Effector memory CD8-positive, alpha-beta T cell (primary cell): ENCODE data around the gene FGFBP1.

Experiments
- ATAC-seq: fragments of 150-1000 bp; cut with Tn5 transposase; replicated peaks from 2 replicates; pipeline ENCODE4 v1.10.0; 2021; ENCODE audit warnings: mild to moderate bottlenecking, moderate library complexity
- DNase-seq, 3 experiments: peaks; one replicate each; pipeline ENCODE4 v3.0.0; 2021
- H3K27ac Mint-ChIP-seq, 2 donors: one replicate each; pipeline ENCODE4 v1.8.0; 2022; ENCODE audit warnings: mild to moderate bottlenecking in 2 of 2, mixed read lengths in 2 of 2, moderate library complexity in 2 of 2
- H3K27me3 Mint-ChIP-seq, 2 donors: one replicate each; pipeline ENCODE4 v1.8.0; 2022; ENCODE audit warnings: mixed read lengths in 2 of 2
- H3K36me3 Mint-ChIP-seq: one replicate; pipeline ENCODE4 v1.8.0; 2022; ENCODE audit warnings: mild to moderate bottlenecking, moderate library complexity, mixed read lengths; ENCODE audit not compliant: insufficient read depth
- H3K4me1 Mint-ChIP-seq, 2 donors: one replicate each; pipeline ENCODE4 v1.8.0; 2022; ENCODE audit warnings: low read depth in 2 of 2, mixed read lengths in 2 of 2
- H3K4me3 Mint-ChIP-seq, 2 donors: one replicate each; pipeline ENCODE4 v1.8.0; 2022; ENCODE audit warnings: mild to moderate bottlenecking in 2 of 2, mixed read lengths in 2 of 2, moderate library complexity in 2 of 2
- H3K9me3 Mint-ChIP-seq, 2 donors: one replicate each; pipeline ENCODE4 v1.8.0; 2022; ENCODE audit warnings: mixed read lengths in 2 of 2

FGFBP1 gene

DNA sequence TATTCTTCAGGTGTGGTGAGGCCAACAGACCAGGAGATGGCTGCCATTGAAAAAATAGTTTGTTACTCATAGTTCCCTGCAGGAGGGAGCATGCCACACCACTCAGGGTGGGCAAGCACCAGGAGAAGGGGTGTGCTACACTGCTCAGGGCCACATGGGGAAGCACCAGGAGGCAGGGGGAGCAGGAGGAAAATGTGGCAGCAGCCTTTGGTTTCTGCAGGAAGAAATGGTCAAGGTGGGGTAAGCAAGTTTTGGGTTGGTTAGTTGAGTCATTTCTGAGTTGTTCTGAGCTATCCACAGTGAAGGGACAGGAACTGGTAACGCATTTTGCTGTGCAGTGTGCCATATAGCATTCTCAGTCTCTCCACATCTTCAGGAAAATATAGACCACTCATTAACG is 23.8 kb downstream of the FGFBP1 start:
- Mint-ChIP-seq H3K27me3 (peaks cover 26 to 52% of the 10 kb centered on the region in 2 donors), H3K36me3 (no peaks in the 10 kb centered on the region), H3K27ac (no peak overlapping the region), H3K4me3 (no peak overlapping the region), H3K4me1 (no peaks in the 10 kb centered on the region), H3K9me3 (no peaks in the 10 kb centered on the region)
- DNase-seq (no peak), ATAC-seq (no peak)

- Mint-ChIP-seq H3K9me3 (no peaks in the 10 kb centered on the region), H3K4me1 (no peaks in the 10 kb centered on the region), H3K36me3 (no peaks in the 10 kb centered on the region), H3K4me3 (no peak overlapping the region), H3K27me3 (peaks cover 21 to 48% of the 10 kb centered on the region in 2 donors), H3K27ac (no peak overlapping the region)
- ATAC-seq (no peak), DNase-seq (no peak)
Observed at GRCh38 chr4:15914291-15914690, 24.2 kb downstream of the FGFBP1 start.

DNA sequence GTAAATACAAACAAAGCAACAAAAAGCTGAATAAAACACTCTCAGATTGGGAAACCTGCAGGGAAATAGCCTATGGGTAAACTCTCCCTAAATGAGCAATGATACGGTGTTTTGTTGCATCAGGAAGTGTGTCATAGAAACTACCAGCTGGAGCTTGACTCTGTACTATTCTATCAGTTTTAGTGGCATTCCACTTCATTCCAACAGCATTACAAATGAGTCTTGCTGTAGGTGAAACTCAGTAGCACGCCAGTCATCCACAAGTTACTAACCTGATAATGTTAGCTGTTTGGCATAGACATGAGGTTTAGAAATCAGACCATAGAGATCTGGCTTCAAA is 24.9 kb downstream of the FGFBP1 start:
- no peak overlapping the region for H3K4me3 Mint-ChIP-seq
- ATAC-seq (no peak), DNase-seq (no peak)
- peaks cover 14 to 44% of the 10 kb centered on the region in 2 donors for H3K27me3 Mint-ChIP-seq
- no peaks in the 10 kb centered on the region for H3K4me1 Mint-ChIP-seq
- H3K36me3 Mint-ChIP-seq, result no peaks in the 10 kb centered on the region
- H3K27ac Mint-ChIP-seq, result no peak overlapping the region
- no peaks in the 10 kb centered on the region for H3K9me3 Mint-ChIP-seq

- Mint-ChIP-seq H3K36me3 (no peaks in the 10 kb centered on the region), H3K4me1 (no peaks in the 10 kb centered on the region), H3K27ac (no peak overlapping the region), H3K9me3 (no peaks in the 10 kb centered on the region), H3K4me3 (no peak overlapping the region), H3K27me3 (peaks cover 10 to 44% of the 10 kb centered on the region in 2 donors)
- DNase-seq, result no peak
- no peak for ATAC-seq
Observed at GRCh38 chr4:15912961-15913630, 25.4 kb downstream of the FGFBP1 start.

DNA sequence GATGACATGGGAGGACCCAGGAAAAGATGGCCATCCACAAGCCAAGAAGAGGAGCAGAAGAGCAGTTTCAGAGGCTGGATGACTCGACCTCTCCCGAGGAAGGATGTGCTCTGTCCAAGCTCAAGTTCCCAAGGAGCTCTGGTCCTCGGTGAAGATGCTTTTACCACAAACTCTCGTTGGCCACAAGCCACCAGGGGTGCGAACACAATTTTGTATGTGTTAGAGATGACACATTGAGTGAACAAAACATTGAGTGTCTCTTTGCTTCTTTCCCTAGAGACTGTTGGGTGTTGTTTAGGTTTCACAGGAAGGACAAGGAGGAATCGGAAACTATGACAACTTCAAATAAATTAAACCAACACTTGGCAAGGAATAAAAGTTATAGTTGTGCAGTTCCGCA is 26.3 kb downstream of the FGFBP1 start:
- Mint-ChIP-seq H3K27me3 (peaks cover 18 to 46% of the 10 kb centered on the region in 2 donors), H3K36me3 (no peaks in the 10 kb centered on the region), H3K4me3 (no peak overlapping the region), H3K9me3 (no peaks in the 10 kb centered on the region), H3K27ac (no peak overlapping the region), H3K4me1 (no peaks in the 10 kb centered on the region)
- no peak for DNase-seq
- ATAC-seq, result no peak

GRCh38 chr4:15910155-15910940 is 28.2 kb downstream of the FGFBP1 start:
- peaks cover 10 to 47% of the 10 kb centered on the region in 2 donors for H3K27me3 Mint-ChIP-seq
- no peak for DNase-seq
- H3K27ac Mint-ChIP-seq, result no peak overlapping the region
- no peak for ATAC-seq
- H3K9me3 Mint-ChIP-seq, result no peaks in the 10 kb centered on the region
- no peaks in the 10 kb centered on the region for H3K4me1 Mint-ChIP-seq
- H3K4me3 Mint-ChIP-seq, result no peak overlapping the region
- H3K36me3 Mint-ChIP-seq, result no peaks in the 10 kb centered on the region

DNA sequence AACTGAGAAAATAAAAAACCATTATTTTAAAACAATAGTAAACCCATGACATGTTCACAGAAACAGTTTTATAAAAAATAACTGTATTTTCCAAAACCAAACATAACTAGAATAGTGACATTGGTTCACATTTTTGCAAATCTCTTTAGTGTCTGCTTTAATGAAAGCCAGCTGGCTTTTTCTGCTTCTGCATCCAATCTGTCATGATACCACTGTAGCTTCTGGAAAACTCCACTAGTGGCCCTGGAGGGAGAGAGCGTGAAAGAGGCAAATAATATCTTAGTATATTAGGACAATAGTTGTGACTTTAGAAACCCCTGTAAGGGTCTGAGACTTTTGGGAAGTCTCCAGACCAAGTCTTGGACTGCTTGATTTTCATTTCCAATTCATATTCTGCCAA is 31.1 kb downstream of the FGFBP1 start:
- Mint-ChIP-seq H3K9me3 (no peaks in the 10 kb centered on the region), H3K27me3 (peaks cover 31 to 59% of the 10 kb centered on the region in 2 donors), H3K36me3 (no peaks in the 10 kb centered on the region), H3K27ac (no peak overlapping the region), H3K4me3 (no peak overlapping the region), H3K4me1 (no peaks in the 10 kb centered on the region)
- DNase-seq, result no peak
- ATAC-seq, result no peak

- DNase-seq (no peak), ATAC-seq (no peak)
- Mint-ChIP-seq H3K27ac (no peak overlapping the region), H3K36me3 (no peaks in the 10 kb centered on the region), H3K27me3 (peaks cover 39 to 54% of the 10 kb centered on the region in 2 donors), H3K9me3 (no peaks in the 10 kb centered on the region), H3K4me3 (no peak overlapping the region), H3K4me1 (no peaks in the 10 kb centered on the region)
Observed at GRCh38 chr4:15906020-15906443, 32.5 kb downstream of the FGFBP1 start.

- Mint-ChIP-seq H3K9me3 (no peaks in the 10 kb centered on the region), H3K27me3 (peaks cover 52 to 62% of the 10 kb centered on the region in 2 donors), H3K36me3 (no peaks in the 10 kb centered on the region), H3K4me3 (no peak overlapping the region), H3K27ac (no peak overlapping the region), H3K4me1 (no peaks in the 10 kb centered on the region)
- no peak for ATAC-seq
- no peak for DNase-seq
Observed at GRCh38 chr4:15902746-15903145, 35.8 kb downstream of the FGFBP1 start.

DNA sequence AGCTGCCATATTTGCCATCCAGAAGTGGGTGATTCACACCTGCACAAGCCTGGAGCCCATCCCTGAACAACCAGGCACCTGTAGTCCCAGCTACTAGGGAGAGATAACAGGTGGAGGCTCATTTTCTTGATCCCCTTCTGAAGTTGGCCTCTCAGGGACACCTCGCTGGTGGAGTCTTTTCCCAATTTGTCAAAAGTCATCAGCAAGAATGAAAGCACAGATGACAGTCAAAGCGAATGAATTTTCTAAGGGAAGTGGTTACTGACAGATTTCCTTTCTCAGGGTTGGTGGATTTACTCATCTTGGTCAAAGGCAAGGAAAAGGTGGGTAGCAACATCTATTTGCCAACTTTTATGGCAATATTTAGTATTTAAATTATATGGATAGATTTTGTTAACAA is 36.5 kb downstream of the FGFBP1 start:
- no peak for DNase-seq
- Mint-ChIP-seq H3K4me1 (no peaks in the 10 kb centered on the region), H3K9me3 (no peaks in the 10 kb centered on the region), H3K27me3 (peaks cover 52 to 59% of the 10 kb centered on the region in 2 donors), H3K27ac (no peak overlapping the region), H3K4me3 (no peak overlapping the region), H3K36me3 (no peaks in the 10 kb centered on the region)
- no peak for ATAC-seq

- H3K4me1 Mint-ChIP-seq, result no peaks in the 10 kb centered on the region
- H3K9me3 Mint-ChIP-seq, result no peaks in the 10 kb centered on the region
- no peak overlapping the region for H3K4me3 Mint-ChIP-seq
- no peak for DNase-seq
- ATAC-seq, result no peak
- H3K36me3 Mint-ChIP-seq, result no peaks in the 10 kb centered on the region
- no peak overlapping the region for H3K27ac Mint-ChIP-seq
- H3K27me3 Mint-ChIP-seq, result peaks cover 52 to 63% of the 10 kb centered on the region in 2 donors
Observed at GRCh38 chr4:15901007-15901406, 37.5 kb downstream of the FGFBP1 start.

DNA sequence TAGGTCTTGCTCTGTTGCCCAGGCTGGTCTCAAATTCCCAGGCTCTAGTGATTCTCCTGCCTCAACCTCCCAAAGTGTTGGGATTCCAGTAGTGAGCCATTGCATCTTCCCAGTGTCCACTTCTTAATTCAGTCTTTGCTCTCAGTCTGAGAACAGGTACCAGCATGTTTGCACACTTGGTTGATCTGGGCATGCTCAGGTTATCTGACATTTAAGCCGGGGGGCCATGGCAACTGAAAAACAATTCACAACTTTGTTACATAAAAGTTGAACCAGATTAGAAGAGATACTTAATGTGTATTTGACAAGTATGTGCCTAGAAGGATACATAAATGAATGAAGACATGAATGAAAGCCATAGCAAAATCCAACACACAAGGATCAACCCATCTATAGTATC is 39.0 kb downstream of the FGFBP1 start:
- DNase-seq (no peak), ATAC-seq (no peak)
- H3K27me3 Mint-ChIP-seq, result peaks cover 46 to 59% of the 10 kb centered on the region in 2 donors
- no peak overlapping the region for H3K27ac Mint-ChIP-seq
- no peak overlapping the region for H3K4me3 Mint-ChIP-seq
- no peaks in the 10 kb centered on the region for H3K9me3 Mint-ChIP-seq
- no peaks in the 10 kb centered on the region for H3K4me1 Mint-ChIP-seq
- H3K36me3 Mint-ChIP-seq, result no peaks in the 10 kb centered on the region

GRCh38 chr4:15898902-15899301 is 39.6 kb downstream of the FGFBP1 start:
- Mint-ChIP-seq H3K27ac (no peak overlapping the region), H3K4me1 (no peaks in the 10 kb centered on the region), H3K27me3 (peaks cover 46 to 57% of the 10 kb centered on the region in 2 donors), H3K4me3 (no peak overlapping the region), H3K36me3 (no peaks in the 10 kb centered on the region), H3K9me3 (no peaks in the 10 kb centered on the region)
- no peak for ATAC-seq
- DNase-seq, result no peak

GRCh38 chr4:15897577-15897976 is 41.0 kb downstream of the FGFBP1 start:
- ATAC-seq (no peak), DNase-seq (no peak)
- H3K4me1 Mint-ChIP-seq, result no peaks in the 10 kb centered on the region
- no peaks in the 10 kb centered on the region for H3K36me3 Mint-ChIP-seq
- no peak overlapping the region for H3K27ac Mint-ChIP-seq
- H3K9me3 Mint-ChIP-seq, result no peaks in the 10 kb centered on the region
- peaks cover 51 to 58% of the 10 kb centered on the region in 2 donors for H3K27me3 Mint-ChIP-seq
- H3K4me3 Mint-ChIP-seq, result no peak overlapping the region
